Measurements from ENCODE around the gene PIAS1.

PIAS1 gene

GRCh38 chr15:68062946-68063465 is 8.9 kb downstream of the PIAS1 start:
- no peak for DNase-seq (ENCODE audit: low read depth in 2 of 2)

GRCh38 chr15:68063606-68064005 is 9.5 kb downstream of the PIAS1 start:
- DNase-seq (ENCODE audit: low read depth in 2 of 2) = no peak

GRCh38 chr15:68073576-68074288 is 19.6 kb downstream of the PIAS1 start:
- DNase-seq (ENCODE audit: low read depth in 2 of 2) = no peak

GRCh38 chr15:68075764-68076385 is 21.8 kb downstream of the PIAS1 start:
- DNase-seq (ENCODE audit: low read depth in 2 of 2) = no peak

- no peak for DNase-seq (ENCODE audit: low read depth in 2 of 2)
Measured at GRCh38 chr15:68078365-68078764, 24.2 kb downstream of the PIAS1 start.

GRCh38 chr15:68080334-68080733 is 26.2 kb downstream of the PIAS1 start:
- no peak for DNase-seq (ENCODE audit: low read depth in 2 of 2)

GRCh38 chr15:68080783-68081182 is 26.7 kb downstream of the PIAS1 start:
- DNase-seq (ENCODE audit: low read depth in 2 of 2) = no peak

GRCh38 chr15:68081869-68082505 is 27.9 kb downstream of the PIAS1 start:
- no peak for DNase-seq (ENCODE audit: low read depth in 2 of 2)

- no peak for DNase-seq (ENCODE audit: low read depth in 2 of 2)
Measured at GRCh38 chr15:68082735-68083134, 28.6 kb downstream of the PIAS1 start.

- no peak for DNase-seq (ENCODE audit: low read depth in 2 of 2)
Measured at GRCh38 chr15:68083463-68083862, 29.3 kb downstream of the PIAS1 start.

GRCh38 chr15:68085052-68085451 is 30.9 kb downstream of the PIAS1 start:
- DNase-seq (ENCODE audit: low read depth in 2 of 2) = no peak

GRCh38 chr15:68091743-68092142 is 37.6 kb downstream of the PIAS1 start:
- DNase-seq (ENCODE audit: low read depth in 2 of 2) = no peak

- no peak for DNase-seq (ENCODE audit: low read depth in 2 of 2)
Measured at GRCh38 chr15:68096099-68096498, 42.0 kb downstream of the PIAS1 start.

GRCh38 chr15:68097029-68097428 is 42.9 kb downstream of the PIAS1 start:
- no peak for DNase-seq (ENCODE audit: low read depth in 2 of 2)

- DNase-seq (ENCODE audit: low read depth in 2 of 2) = no peak
Measured at GRCh38 chr15:68098465-68098864, 44.4 kb downstream of the PIAS1 start.

GRCh38 chr15:68100194-68100593 is 46.1 kb downstream of the PIAS1 start:
- no peak for DNase-seq (ENCODE audit: low read depth in 2 of 2)

- DNase-seq (ENCODE audit: low read depth in 2 of 2) = no peak
Measured at GRCh38 chr15:68103603-68104002, 49.5 kb downstream of the PIAS1 start.

- DNase-seq (ENCODE audit: low read depth in 2 of 2) = no peak
Measured at GRCh38 chr15:68106656-68107055, 52.5 kb downstream of the PIAS1 start.

- no peak for DNase-seq (ENCODE audit: low read depth in 2 of 2)
Measured at GRCh38 chr15:68107142-68107541, 53.0 kb downstream of the PIAS1 start.

GRCh38 chr15:68112706-68113105 is 58.6 kb downstream of the PIAS1 start:
- DNase-seq (ENCODE audit: low read depth in 2 of 2) = no peak

- no peak for DNase-seq (ENCODE audit: low read depth in 2 of 2)
Measured at GRCh38 chr15:68113273-68113672, 59.2 kb downstream of the PIAS1 start.

GRCh38 chr15:68113751-68114150 is 59.6 kb downstream of the PIAS1 start:
- no peak for DNase-seq (ENCODE audit: low read depth in 2 of 2)

- DNase-seq (ENCODE audit: low read depth in 2 of 2) = no peak
Measured at GRCh38 chr15:68114356-68114755, 60.2 kb downstream of the PIAS1 start.

Data from activated CD8-positive, alpha-beta memory T cell treated with anti-CD3 and anti-CD28 coated beads for 4 hours (primary cell).